Fibroblast of peridontal ligament (primary cell): ENCODE results near the gene RPL27.
A peak's percentile ranks its signal among the peaks of the same experiment; 100 is the strongest.

Experiments
- DNase-seq: peaks from one replicate; pipeline ENCODE4 v3.0.0-alpha.2; 2010; ENCODE audit errors: extremely low read depth

RPL27 gene

GRCh38 chr17:43020789-43021740 is 22.8 kb downstream of the RPL27 start:
- peak; percentile 75 for DNase-seq

GRCh38 chr17:43021741-43022512 is 23.7 kb downstream of the RPL27 start, which contains the start of gene VAT1:
Gene VAT1 (minus strand): TSS chr17:43022385. CDS start chr17:43022322, 63 bp downstream.
- DNase-seq, result peak; percentile 64

DNA sequence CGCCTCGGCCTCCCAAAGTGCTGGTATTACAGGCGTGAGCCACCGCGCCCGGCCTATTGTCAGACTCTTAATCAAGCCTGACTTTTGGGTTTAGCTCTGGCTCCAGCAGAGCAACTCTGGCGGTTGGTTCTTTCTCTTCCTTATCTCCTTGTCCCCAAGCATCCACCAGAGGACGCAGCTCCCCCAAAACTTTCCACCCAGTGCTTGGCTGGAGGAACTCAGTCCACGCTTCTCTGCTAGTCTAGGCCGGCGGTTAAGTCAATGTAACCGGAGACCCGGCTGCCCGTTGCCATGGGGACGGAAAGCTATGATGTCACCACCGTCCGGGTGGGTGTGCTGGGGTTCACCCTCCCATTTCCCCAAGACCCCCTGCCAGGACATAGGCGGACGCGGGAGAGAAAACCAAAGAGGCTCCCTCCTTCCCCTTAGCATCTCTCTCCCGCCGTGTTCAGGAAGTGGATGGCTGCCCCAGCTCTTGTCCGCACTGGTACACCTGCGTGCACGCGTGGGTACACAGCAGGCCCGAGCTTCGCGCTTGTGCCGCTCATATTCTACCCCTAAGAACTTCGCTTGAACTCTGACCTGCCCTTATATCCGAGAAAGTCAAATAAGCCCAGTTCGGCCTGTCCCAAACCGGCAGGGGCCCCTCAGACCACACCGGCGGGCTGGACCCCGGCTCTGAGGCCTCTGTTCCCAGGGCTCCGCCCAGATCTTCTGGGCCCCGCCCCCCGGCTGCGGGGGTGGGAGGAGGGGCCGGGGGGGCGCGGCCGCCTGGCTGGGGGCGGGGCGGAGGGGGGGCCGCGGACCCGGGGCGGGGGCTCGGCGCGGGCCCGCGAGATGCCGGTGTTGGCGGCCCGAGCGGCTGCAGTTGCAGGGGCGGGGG is 26.4 kb downstream of the RPL27 start, which contains the start of gene RND2:
RND2 (plus strand) TSS at position 825 of the 883 bp plus-strand sequence. CDS start 117 bp downstream, outside the sequence.
- peak; percentile 96 for DNase-seq

DNA sequence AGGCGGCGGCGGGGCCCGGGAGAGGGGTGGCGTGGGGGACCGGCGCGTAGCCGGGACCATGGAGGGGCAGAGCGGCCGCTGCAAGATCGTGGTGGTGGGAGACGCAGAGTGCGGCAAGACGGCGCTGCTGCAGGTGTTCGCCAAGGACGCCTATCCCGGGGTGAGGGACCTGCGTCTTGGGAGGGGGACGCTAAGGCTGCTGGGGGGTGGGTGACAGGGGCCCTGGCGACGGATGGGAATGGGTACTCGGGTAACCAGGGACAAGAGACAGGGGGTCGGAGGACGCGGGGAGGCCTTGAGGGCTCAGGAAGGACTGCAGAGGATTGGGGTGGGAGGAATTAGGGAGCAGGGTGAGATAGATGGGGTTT is 27.1 kb downstream of the RPL27 start:
- DNase-seq, result no peak

- no peak for DNase-seq
Measured at GRCh38 chr17:43025766-43026537, 27.7 kb downstream of the RPL27 start.

GRCh38 chr17:43026595-43026994 is 28.4 kb downstream of the RPL27 start:
- DNase-seq, result no peak

- DNase-seq, result no peak
Measured at GRCh38 chr17:43027091-43028032, 29.1 kb downstream of the RPL27 start.

DNA sequence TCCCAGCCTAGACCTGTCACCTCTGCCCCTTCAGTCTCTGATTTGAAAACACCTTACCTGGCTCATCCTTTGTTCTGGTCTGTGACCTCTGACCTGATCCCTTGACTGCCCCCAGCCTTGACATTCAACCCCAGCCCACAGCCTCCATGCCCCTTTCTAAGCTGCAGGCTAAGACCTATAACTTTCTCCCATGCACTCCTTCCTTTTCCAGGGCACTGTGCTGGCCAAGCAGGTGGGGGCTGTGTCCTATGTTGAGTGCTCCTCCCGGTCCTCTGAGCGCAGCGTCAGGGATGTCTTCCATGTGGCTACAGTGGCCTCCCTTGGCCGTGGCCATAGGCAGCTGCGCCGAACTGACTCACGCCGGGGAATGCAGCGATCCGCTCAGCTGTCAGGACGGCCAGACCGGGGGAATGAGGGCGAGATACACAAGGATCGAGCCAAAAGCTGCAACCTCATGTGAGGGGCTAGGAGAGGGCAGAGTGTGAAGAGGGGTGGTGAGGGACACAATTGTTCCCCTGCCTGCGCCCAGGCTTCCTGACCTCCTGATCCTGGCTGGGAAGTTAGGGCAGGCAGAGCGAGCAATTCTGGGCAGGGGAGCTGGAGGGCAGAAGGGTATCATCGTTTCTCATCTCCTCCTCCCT is 30.1 kb downstream of the RPL27 start:
- no peak for DNase-seq

- no peak for DNase-seq
Measured at GRCh38 chr17:43030137-43030767, 32.0 kb downstream of the RPL27 start.

GRCh38 chr17:43031666-43032065 is 33.4 kb downstream of the RPL27 start:
- DNase-seq, result no peak

- no peak for DNase-seq
Measured at GRCh38 chr17:43033948-43034881, 36.0 kb downstream of the RPL27 start.

DNA sequence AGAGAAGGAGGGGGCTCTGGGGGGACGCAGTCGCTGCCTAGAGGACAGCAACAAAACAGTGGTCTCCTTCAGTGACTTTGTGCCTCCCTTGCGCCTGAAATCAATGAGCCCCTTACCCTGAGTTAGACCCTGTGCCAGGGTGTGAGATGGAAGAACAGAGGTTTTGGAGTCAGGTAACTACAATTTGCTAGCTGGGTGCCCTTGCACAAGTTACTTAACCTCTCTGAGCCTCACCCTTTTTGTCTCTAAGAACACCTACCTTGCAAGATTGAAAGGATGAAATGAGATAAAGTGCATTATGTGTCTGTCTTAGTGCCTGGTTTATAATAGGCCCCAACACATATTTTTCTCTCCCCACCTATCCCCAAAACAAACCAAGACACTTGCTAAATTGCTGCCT is 36.7 kb downstream of the RPL27 start:
- DNase-seq, result no peak

- no peak for DNase-seq
Measured at GRCh38 chr17:43039646-43040045, 41.4 kb downstream of the RPL27 start.

- DNase-seq, result no peak
Measured at GRCh38 chr17:43040655-43041054, 42.4 kb downstream of the RPL27 start.

DNA sequence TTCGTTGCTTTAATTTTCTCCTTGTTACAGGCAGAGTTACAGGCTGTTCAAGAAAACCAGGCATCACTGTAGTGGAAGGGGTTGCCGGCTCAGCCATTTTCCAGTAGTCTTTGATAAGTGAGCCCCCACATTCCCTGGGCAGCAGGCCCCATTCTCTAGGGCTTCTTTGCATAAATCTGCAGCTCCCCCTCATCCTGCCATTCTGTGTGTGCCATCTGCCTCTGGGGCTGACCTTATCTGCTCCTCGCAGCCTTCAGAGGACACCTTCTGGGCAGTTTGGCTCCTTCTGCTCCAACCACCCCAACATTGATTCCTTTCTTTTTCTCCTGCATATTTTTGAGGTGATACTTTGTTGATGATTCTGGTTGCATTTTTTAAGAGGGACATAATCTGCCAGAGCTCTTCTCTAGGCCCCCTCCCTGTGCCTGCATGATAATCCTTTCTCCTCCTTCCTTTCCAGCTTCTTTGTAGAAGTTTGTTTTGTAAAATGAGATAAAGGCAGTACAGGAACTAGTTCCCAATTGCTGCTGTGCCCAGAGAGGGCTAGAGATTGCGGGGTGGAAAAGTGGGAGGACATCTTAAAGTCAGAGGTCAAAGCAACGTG is 43.9 kb downstream of the RPL27 start:
- no peak for DNase-seq

DNA sequence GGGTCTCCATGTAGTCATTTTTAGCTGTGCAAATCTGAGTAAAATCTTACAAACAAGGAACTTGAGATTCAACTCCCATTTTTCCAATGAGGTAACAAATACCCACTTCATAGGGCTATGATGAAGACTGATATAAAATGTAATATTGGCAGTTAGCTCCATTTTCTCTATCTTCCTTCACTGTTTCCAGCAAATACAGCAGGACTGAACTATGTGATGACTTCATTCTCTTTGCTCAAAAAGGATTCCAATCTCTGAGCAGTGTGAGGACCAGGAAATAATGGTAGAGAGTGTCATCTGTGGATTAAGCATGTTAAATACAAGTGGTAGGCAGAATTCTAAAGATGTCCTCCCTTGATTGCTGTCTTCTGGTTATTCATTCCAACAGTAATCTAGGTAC is 45.1 kb downstream of the RPL27 start:
- DNase-seq, result peak; percentile 16

DNA sequence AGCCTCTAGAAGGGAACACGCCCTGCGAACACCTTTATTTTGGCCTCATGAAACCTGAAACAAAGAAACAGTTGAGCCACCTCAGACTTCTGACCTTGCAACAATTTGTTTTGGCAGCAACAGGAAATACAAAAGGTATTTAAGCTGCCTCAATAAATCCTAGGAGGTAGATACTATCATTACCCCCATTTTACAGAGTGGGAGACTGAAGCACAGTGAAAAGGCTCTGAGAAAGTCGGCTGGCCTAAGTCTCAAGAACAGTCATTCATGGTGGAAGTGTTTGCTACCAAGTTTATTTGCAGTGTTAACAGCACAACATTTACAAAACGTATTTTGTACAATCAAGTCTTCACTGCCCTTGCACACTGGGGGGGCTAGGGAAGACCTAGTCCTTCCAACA is 45.8 kb downstream of the RPL27 start:
- no peak for DNase-seq
